H9 (cell line): ENCODE data around the gene TTYH1. TPM values are rescaled to one million over a fixed set of nuclear protein-coding genes. Genes with fewer than 3 reads are reported as not detected.

Source experiments
- DNase-seq: peaks from one replicate; pipeline ENCODE4 v3.0.0-alpha.2; 2017
- H2AFZ ChIP-seq: one replicate; pipeline ENCODE4 v1.6.1; 2013; ENCODE audit warnings: mild to moderate bottlenecking, low read length, control low read depth, moderate library complexity
- H2AK5ac ChIP-seq: 2 replicates; pipeline ENCODE4 v1.6.1; 2013; ENCODE audit warnings: low read length, control low read depth, mixed read lengths; ENCODE audit not compliant: insufficient read length
- H2BK120ac ChIP-seq: one replicate; pipeline ENCODE4 v1.6.1; 2013; ENCODE audit warnings: low read depth, mild to moderate bottlenecking, low read length, control low read depth, inconsistent platforms; ENCODE audit not compliant: poor library complexity, severe bottlenecking
- H2BK12ac ChIP-seq: 2 replicates; pipeline ENCODE4 v1.6.1; 2013; ENCODE audit warnings: low read length, control low read depth, mixed read lengths, low read depth; ENCODE audit not compliant: insufficient read length
- H2BK15ac ChIP-seq: 2 replicates; pipeline ENCODE4 v1.6.1; 2013; ENCODE audit warnings: low read depth, low read length, control low read depth
- H2BK20ac ChIP-seq: one replicate; pipeline ENCODE4 v1.6.1; 2013; ENCODE audit warnings: low read depth, mild to moderate bottlenecking, low read length, control low read depth, inconsistent platforms; ENCODE audit not compliant: poor library complexity, severe bottlenecking
- H2BK5ac ChIP-seq: 2 replicates; pipeline ENCODE4 v1.6.1; 2013; ENCODE audit warnings: low read length, control low read depth, mixed read lengths; ENCODE audit not compliant: insufficient read length
- H3K14ac ChIP-seq: 2 replicates; pipeline ENCODE4 v1.6.1; 2013; ENCODE audit warnings: low read length, control low read depth; ENCODE audit not compliant: insufficient read depth
- H3K18ac ChIP-seq: 2 replicates; pipeline ENCODE4 v1.6.1; 2013; ENCODE audit warnings: low read depth, mild to moderate bottlenecking, mixed read lengths, low read length, control low read depth; ENCODE audit not compliant: insufficient read length
- H3K23ac ChIP-seq: 2 replicates; pipeline ENCODE4 v1.6.1; 2013; ENCODE audit warnings: low read length, control low read depth, mixed read lengths, low read depth; ENCODE audit not compliant: insufficient read length
- H3K23me2 ChIP-seq: 2 replicates; pipeline ENCODE4 v1.6.1; 2013; ENCODE audit warnings: low read depth, mild to moderate bottlenecking, mixed read lengths, low read length, control low read depth; ENCODE audit not compliant: insufficient read length, poor library complexity, severe bottlenecking
- H3K27ac ChIP-seq: 2 replicates; pipeline ENCODE4 v1.5.1; 2013; ENCODE audit warnings: low read length, control low read depth, mixed read lengths, low read depth; ENCODE audit not compliant: insufficient read length
- H3K27me3 ChIP-seq: 2 replicates; pipeline ENCODE4 v1.6.1; 2013; ENCODE audit warnings: low read length, control low read depth, inconsistent platforms; ENCODE audit not compliant: insufficient read depth
- H3K4ac ChIP-seq: 2 replicates; pipeline ENCODE4 v1.6.1; 2013; ENCODE audit warnings: low read depth, mild to moderate bottlenecking, control low read depth, inconsistent platforms, low read length, moderate library complexity
- H3K4me1 ChIP-seq: 2 replicates; pipeline ENCODE4 v1.6.1; 2013; ENCODE audit warnings: low read length, control low read depth, inconsistent platforms; ENCODE audit not compliant: insufficient read depth
- H3K4me2 ChIP-seq: 2 replicates; pipeline ENCODE4 v1.6.1; 2013; ENCODE audit warnings: low read length, control low read depth, mixed read lengths; ENCODE audit not compliant: insufficient read length, insufficient read depth
- H3K56ac ChIP-seq: 2 replicates; pipeline ENCODE4 v1.6.1; 2013; ENCODE audit warnings: low read depth, mild to moderate bottlenecking, mixed read lengths, low read length, control low read depth; ENCODE audit not compliant: insufficient read length
- H3K79me1 ChIP-seq: 2 replicates; pipeline ENCODE4 v1.6.1; 2013; ENCODE audit warnings: low read depth, mild to moderate bottlenecking, moderate library complexity, low read length, control low read depth, inconsistent platforms; ENCODE audit not compliant: insufficient read depth, poor library complexity, severe bottlenecking
- H3K79me2 ChIP-seq: 2 replicates; pipeline ENCODE4 v1.6.1; 2013; ENCODE audit warnings: low read length, control low read depth, inconsistent platforms; ENCODE audit not compliant: insufficient read depth
- H3K9ac ChIP-seq: 2 replicates; pipeline ENCODE4 v1.6.1; 2013; ENCODE audit warnings: low read length, control low read depth, mixed read lengths; ENCODE audit not compliant: insufficient read length; ENCODE audit errors: extremely low read depth
- H3K9me3 ChIP-seq: one replicate; pipeline ENCODE4 v1.6.1; 2013; ENCODE audit warnings: low read depth, low read length, inconsistent platforms; ENCODE audit not compliant: control insufficient read depth
- H3T11ph ChIP-seq: one replicate; pipeline ENCODE4 v1.6.1; 2013; ENCODE audit warnings: mild to moderate bottlenecking, low read length, control low read depth, inconsistent platforms
- H4K20me1 ChIP-seq: one replicate; pipeline ENCODE4 v1.6.1; 2013; ENCODE audit not compliant: control insufficient read depth, insufficient read length, insufficient read depth
- H4K5ac ChIP-seq: 2 replicates; pipeline ENCODE4 v1.6.1; 2013; ENCODE audit warnings: low read depth, mild to moderate bottlenecking, mixed read lengths, low read length, control low read depth; ENCODE audit not compliant: insufficient read length
- H4K8ac ChIP-seq: replicated peaks from 2 replicates; pipeline ENCODE4 v1.6.1; 2013; ENCODE audit warnings: low read length, control low read depth, mixed read lengths, low read depth; ENCODE audit not compliant: insufficient read length
- H4K91ac ChIP-seq: 2 replicates; pipeline ENCODE4 v1.6.1; 2013; ENCODE audit warnings: low read depth, mild to moderate bottlenecking, moderate library complexity, mixed read lengths, low read length, control low read depth; ENCODE audit not compliant: insufficient read length
- H3K27ac Mint-ChIP-seq, 3 experiments: 2 replicates in 2 of 3; 3 replicates in 1 of 3; pipeline ENCODE4 v1.8.0; 2020 to 2021; ENCODE audit warnings: mixed read lengths in 3 of 3, mild to moderate bottlenecking in 1 of 3, moderate library complexity in 1 of 3
- H3K27me3 Mint-ChIP-seq: 2 replicates; pipeline ENCODE4 v1.8.0; 2021; ENCODE audit warnings: low read depth, mild to moderate bottlenecking, moderate library complexity, mixed read lengths
- H3K36me3 Mint-ChIP-seq, 3 experiments: 2 replicates in 2 of 3; 3 replicates in 1 of 3; pipeline ENCODE4 v1.8.0; 2020 to 2021; ENCODE audit warnings: low read depth in 3 of 3, mixed read lengths in 3 of 3; ENCODE audit not compliant: insufficient read depth in 1 of 3
- H3K4me1 Mint-ChIP-seq, 2 experiments: 2 replicates each; pipeline ENCODE4 v1.8.0; 2020; ENCODE audit warnings: mixed read lengths in 2 of 2
- H3K4me3 Mint-ChIP-seq, 2 experiments: 2 replicates in 1 of 2; 3 replicates in 1 of 2; pipeline ENCODE4 v1.8.0; 2020 to 2021; ENCODE audit warnings: mild to moderate bottlenecking in 2 of 2, mixed read lengths in 2 of 2, moderate library complexity in 1 of 2
- H3K9me3 Mint-ChIP-seq, 2 experiments: 2 replicates in 1 of 2; 3 replicates in 1 of 2; pipeline ENCODE4 v1.8.0; 2020; ENCODE audit warnings: mild to moderate bottlenecking in 2 of 2, mixed read lengths in 2 of 2, moderate library complexity in 1 of 2
- WGBS: extraction: QIAGEN DNeasy Blood & Tissue Kit; methylation state at CpG from one replicate; pipeline ENCODE4 v1.1.7; 2013; ENCODE audit warnings: missing lambda C conversion rate, low lambda C conversion rate, mixed read lengths; ENCODE audit not compliant: insufficient read length; ENCODE audit errors: extremely low coverage; 5-methylcytosine and 5-hydroxymethylcytosine counted together
- total RNA-seq: library from RNA; stranded (reverse); gene quantifications from 2 replicates; pipeline ENCODE4 v1.2.1, GENCODE V29; 2021
- TF ChIP-seq, protein P1 (sequence below): fragments of 200-600 bp; sonication (generic); conservative IDR thresholded peaks from 3 replicates; pipeline ENCODE4 v1.8.0; 2021; ENCODE audit warnings: antibody characterized with exemption, mild to moderate bottlenecking

TTYH1 gene
- total RNA-seq, 1 experiment from 2014 or later, result 47.1 TPM

DNA sequence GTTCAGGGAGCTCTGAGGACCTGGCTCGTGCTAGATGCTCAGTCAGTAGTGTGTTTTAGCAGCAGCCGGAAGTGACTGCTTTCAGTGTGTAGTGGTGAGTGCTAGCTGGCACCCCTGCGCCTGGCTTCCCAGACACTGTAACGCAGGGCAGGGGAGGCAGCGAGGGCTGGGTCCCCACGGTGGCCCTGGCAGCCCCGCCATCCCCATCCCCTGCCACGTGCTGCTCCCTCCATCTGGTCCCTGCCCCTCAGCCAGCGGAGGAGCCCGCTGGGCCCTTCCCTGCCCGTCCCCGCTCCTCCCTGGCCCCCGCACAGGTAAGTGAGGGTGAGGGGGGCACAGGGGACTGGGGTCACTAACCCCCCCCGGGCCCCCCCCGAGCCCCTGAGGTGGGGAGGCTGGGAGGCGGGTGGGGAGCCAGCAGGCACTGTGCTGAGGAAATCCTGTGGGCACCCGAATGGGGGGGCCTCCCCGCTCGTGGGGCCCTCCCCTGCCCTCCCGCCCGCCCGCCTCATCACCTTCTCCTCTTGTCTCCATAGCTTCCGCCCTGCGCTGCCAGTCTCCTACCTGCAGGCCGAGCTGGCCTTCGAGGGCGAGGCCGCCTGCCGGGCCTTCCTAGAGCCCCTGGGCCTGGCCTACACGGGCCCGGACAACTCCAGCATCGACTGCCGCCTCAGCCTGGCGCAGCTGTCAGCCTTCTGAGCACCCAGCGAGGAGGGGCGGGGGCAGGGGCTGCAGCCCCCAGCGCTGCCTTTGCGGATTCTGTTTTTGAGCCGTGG lies 45.2 kb downstream of the TTYH1 start:
- H3K27ac Mint-ChIP-seq, result no peak overlapping the region
- WGBS, result no CpG with 5 or more reads among the region's 39 CpGs

More for the DNA sequence above, 45.2 kb downstream of the TTYH1 start:
- H3K27me3 Mint-ChIP-seq, result peaks cover 3% of the 10 kb centered on the region
- no peaks in the 10 kb centered on the region for H3K27me3 ChIP-seq
- no peak overlapping the region for H3T11ph ChIP-seq
- no peak overlapping the region for H2BK12ac ChIP-seq
- no peak overlapping the region for H2AFZ ChIP-seq
- H3K79me2 ChIP-seq, result no peaks in the 10 kb centered on the region
- peaks cover 11% of the 10 kb centered on the region for H3K23me2 ChIP-seq
- H3K23ac ChIP-seq, result no peak overlapping the region
- H3K36me3 Mint-ChIP-seq, result peaks cover 27 to 60% (median 57%) of the 10 kb centered on the region in 3 experiments; a peak in 6 of 7 replicates
- H4K91ac ChIP-seq, result no peak overlapping the region
- TF ChIP-seq, protein P1, sequence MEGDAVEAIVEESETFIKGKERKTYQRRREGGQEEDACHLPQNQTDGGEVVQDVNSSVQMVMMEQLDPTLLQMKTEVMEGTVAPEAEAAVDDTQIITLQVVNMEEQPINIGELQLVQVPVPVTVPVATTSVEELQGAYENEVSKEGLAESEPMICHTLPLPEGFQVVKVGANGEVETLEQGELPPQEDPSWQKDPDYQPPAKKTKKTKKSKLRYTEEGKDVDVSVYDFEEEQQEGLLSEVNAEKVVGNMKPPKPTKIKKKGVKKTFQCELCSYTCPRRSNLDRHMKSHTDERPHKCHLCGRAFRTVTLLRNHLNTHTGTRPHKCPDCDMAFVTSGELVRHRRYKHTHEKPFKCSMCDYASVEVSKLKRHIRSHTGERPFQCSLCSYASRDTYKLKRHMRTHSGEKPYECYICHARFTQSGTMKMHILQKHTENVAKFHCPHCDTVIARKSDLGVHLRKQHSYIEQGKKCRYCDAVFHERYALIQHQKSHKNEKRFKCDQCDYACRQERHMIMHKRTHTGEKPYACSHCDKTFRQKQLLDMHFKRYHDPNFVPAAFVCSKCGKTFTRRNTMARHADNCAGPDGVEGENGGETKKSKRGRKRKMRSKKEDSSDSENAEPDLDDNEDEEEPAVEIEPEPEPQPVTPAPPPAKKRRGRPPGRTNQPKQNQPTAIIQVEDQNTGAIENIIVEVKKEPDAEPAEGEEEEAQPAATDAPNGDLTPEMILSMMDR, result no peak
- no peak overlapping the region for H2BK5ac ChIP-seq
- no peak overlapping the region for H3K14ac ChIP-seq
- H3K4me3 Mint-ChIP-seq, result no peak overlapping the region
- H2BK20ac ChIP-seq, result no peak overlapping the region
- no peak overlapping the region for H2BK15ac ChIP-seq
- no peak overlapping the region for H3K56ac ChIP-seq
- no peak overlapping the region for H3K4me2 ChIP-seq
- no peak overlapping the region for H3K9ac ChIP-seq
- DNase-seq, result no peak
- H3K27ac ChIP-seq, result no peak overlapping the region
- H3K4ac ChIP-seq, result no peak overlapping the region
- H4K5ac ChIP-seq, result no peak overlapping the region
- H3K18ac ChIP-seq, result no peak overlapping the region
- H3K79me1 ChIP-seq, result no peaks in the 10 kb centered on the region
- H3K4me1 Mint-ChIP-seq, result peaks cover 7% of the 10 kb centered on the region in 2 experiments; a peak in 3 of 4 replicates
- H2AK5ac ChIP-seq, result no peak overlapping the region
- H3K9me3 ChIP-seq, result no peaks in the 10 kb centered on the region
- peaks cover 0 to 2% of the 10 kb centered on the region in 2 experiments; a peak in 1 of 5 replicates for H3K9me3 Mint-ChIP-seq
- H4K8ac ChIP-seq, result no peak overlapping the region
- H4K20me1 ChIP-seq, result no peaks in the 10 kb centered on the region
- no peak overlapping the region for H2BK120ac ChIP-seq
- no peaks in the 10 kb centered on the region for H3K4me1 ChIP-seq
